Spleen (tissue), 7 donors: ENCODE results near the gene TRIM29.

Source experiments
- CTCF ChIP-seq, 11 experiments: fragments of 200-600 bp in 7 of 11; fragments of 450-650 bp in 4 of 11; sonication (generic) in 4 of 11; IDR thresholded peaks in 8 of 11; conservative IDR thresholded peaks in 3 of 11; 1 replicate in 7 of 11; 2 replicates in 4 of 11; pipeline versions ENCODE4 v1.4.0 to v1.8.0; 2016 to 2021; ENCODE audit warnings: antibody characterized with exemption in 11 of 11, inconsistent platforms in 4 of 11, mild to moderate bottlenecking in 1 of 11
- POLR2A ChIP-seq, 3 donors: fragments of 450-650 bp; IDR thresholded peaks; one replicate each; pipeline ENCODE4 v1.5.1; 2017; ENCODE audit warnings: antibody characterized with exemption in 3 of 3, mild to moderate bottlenecking in 1 of 3
- POLR2AphosphoS5 ChIP-seq, 3 donors: sonication (generic); formaldehyde crosslinking; IDR thresholded peaks; one replicate each; pipeline ENCODE4 v1.5.1; 2017; ENCODE audit warnings: antibody characterized with exemption in 3 of 3
- donor health status: DM: no; HTN: no; CAD: no; lungs with moderate emphysema.
- donor health status: DM: no; HTN: no; CAD: no.
- donor health status: DM: no; HTN: no; CAD: no.

GRCh38 chr11:120131941-120132644 is 5.8 kb downstream of the TRIM29 start:
- TF ChIP-seq POLR2A (IDR thresholded peaks at IDR 0.05) (no peak), CTCF (IDR thresholded peaks at IDR 0.05 in 8 of 11, conservative IDR thresholded peaks at IDR 0.05 in 3 of 11) (no peak), POLR2AphosphoS5 (IDR thresholded peaks at IDR 0.05) (no peak)
